Activated naive CD8-positive, alpha-beta T cell treated with anti-CD3 and anti-CD28 coated beads, Interleukin-2, amount 10 ng/mL, durations not matched to agents 7 days and 5 days (primary cell): ENCODE results near the gene CENPF. TPM values are rescaled to one million over a fixed set of nuclear protein-coding genes. Genes with fewer than 3 reads are reported as not detected.
"Not testable (repeated sequence)": the region's sequence is repeated elsewhere in the genome, so short reads cannot be mapped to it uniquely, and the experiment has no call there.

Experiments
- ATAC-seq: fragments of 150-1000 bp; cut with Tn5 transposase; one replicate; pipeline ENCODE4 v1.10.0; 2021; ENCODE audit warnings: low read depth, moderate library complexity
- POLR2A ChIA-PET: fragments of 350-600 bp; sonication (Branson Sonifier 250); formaldehyde crosslinking; loops from one replicate; lab custom pipeline; 2021; ENCODE audit warnings: antibody characterized with exemption; lab: Charles Lee
- DNase-seq: peaks from one replicate; pipeline ENCODE4 v3.0.0; 2021
- H3K27ac Mint-ChIP-seq: one replicate; pipeline ENCODE4 v1.8.0; 2022; ENCODE audit warnings: mild to moderate bottlenecking, mixed read lengths
- H3K27me3 Mint-ChIP-seq: one replicate; pipeline ENCODE4 v1.8.0; 2022; ENCODE audit warnings: mild to moderate bottlenecking, moderate library complexity, mixed read lengths
- H3K36me3 Mint-ChIP-seq: one replicate; pipeline ENCODE4 v1.8.0; 2021; ENCODE audit warnings: mild to moderate bottlenecking, mixed read lengths
- H3K4me1 Mint-ChIP-seq: one replicate; pipeline ENCODE4 v1.8.0; 2021; ENCODE audit warnings: mixed read lengths
- H3K4me3 Mint-ChIP-seq: one replicate; pipeline ENCODE4 v1.8.0; 2022; ENCODE audit warnings: mild to moderate bottlenecking, moderate library complexity, mixed read lengths
- H3K9me3 Mint-ChIP-seq: one replicate; pipeline ENCODE4 v1.8.0; 2021; ENCODE audit warnings: mixed read lengths
- total RNA-seq, 2 experiments: library from RNA; stranded (reverse); gene quantifications; one replicate each; pipeline ENCODE4 v1.2.3, GENCODE V29; 2021

The CENPF gene
- total RNA-seq, 2 experiments from 2014 or later = 127 to 137 TPM

- no peaks in the 10 kb centered on the region for H3K4me1 Mint-ChIP-seq
- H3K27ac Mint-ChIP-seq = no peak overlapping the region
- no peaks in the 10 kb centered on the region for H3K27me3 Mint-ChIP-seq
- POLR2A ChIA-PET = no interaction called here
- no peak overlapping the region for H3K4me3 Mint-ChIP-seq
- peaks cover 2% of the 10 kb centered on the region for H3K9me3 Mint-ChIP-seq
- peaks cover 60% of the 10 kb centered on the region for H3K36me3 Mint-ChIP-seq
- DNase-seq (no peak), ATAC-seq (no peak)
Measured at GRCh38 chr1:214664651-214665433, 61.8 kb downstream of the CENPF start.

GRCh38 chr1:214665606-214666110, 62.7 kb downstream of the CENPF start:
- POLR2A ChIA-PET = no interaction called here
- Mint-ChIP-seq H3K4me3 (no peak overlapping the region), H3K27ac (no peak overlapping the region), H3K4me1 (no peaks in the 10 kb centered on the region), H3K36me3 (peaks cover 64% of the 10 kb centered on the region), H3K27me3 (no peaks in the 10 kb centered on the region), H3K9me3 (peaks cover 2% of the 10 kb centered on the region)
- DNase-seq (no peak), ATAC-seq (no peak)

DNA sequence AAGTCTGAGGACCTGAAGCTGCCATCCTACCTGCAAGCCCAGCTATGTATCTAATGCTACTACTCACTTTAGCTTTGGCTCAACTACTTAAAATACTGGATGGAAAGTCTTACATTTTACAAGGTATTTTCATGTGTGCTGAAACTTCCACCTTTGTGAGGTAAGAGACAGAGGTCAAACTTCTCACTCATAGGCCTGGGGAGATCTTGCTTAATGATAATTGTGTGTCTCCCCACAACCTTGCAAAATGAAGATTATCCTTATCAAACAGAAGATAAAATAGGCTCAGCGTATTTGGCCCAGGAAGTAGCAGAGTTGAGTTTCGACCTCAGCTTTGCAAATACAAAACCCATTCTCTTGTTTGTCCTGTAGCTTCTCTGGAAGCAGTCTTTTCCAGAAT, 63.7 kb downstream of the CENPF start:
- Mint-ChIP-seq H3K9me3 (peaks cover 3% of the 10 kb centered on the region), H3K4me1 (no peaks in the 10 kb centered on the region), H3K27me3 (no peaks in the 10 kb centered on the region), H3K27ac (no peak overlapping the region), H3K36me3 (peaks cover 66% of the 10 kb centered on the region), H3K4me3 (no peak overlapping the region)
- DNase-seq = no peak
- ATAC-seq = no peak
- POLR2A ChIA-PET = no interaction called here

DNA sequence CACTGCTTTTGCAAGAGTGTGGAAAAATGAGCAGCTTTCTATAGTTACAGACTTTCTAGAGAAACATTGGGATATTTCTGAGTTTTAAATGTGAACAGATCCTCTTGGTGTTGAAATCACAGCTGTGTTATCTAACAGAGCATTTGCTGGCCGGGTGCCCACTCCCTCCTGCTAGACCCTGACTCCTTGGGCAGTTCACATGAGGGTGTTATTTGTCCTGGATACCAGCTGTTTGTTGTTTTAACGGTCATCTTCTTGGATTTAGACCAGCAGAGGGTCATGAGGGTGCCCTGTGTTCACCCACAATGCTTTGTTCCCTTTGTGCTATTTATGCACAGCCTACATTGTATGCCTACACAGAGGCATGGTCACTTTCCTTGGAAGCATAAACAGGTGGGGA, 67.1 kb downstream of the CENPF start:
- Mint-ChIP-seq H3K36me3 (peaks cover 66% of the 10 kb centered on the region), H3K4me1 (no peaks in the 10 kb centered on the region), H3K4me3 (no peak overlapping the region), H3K27me3 (no peaks in the 10 kb centered on the region), H3K27ac (no peak overlapping the region), H3K9me3 (peaks cover 5% of the 10 kb centered on the region)
- ATAC-seq (no peak), DNase-seq (no peak)
- POLR2A ChIA-PET = no interaction called here

DNA sequence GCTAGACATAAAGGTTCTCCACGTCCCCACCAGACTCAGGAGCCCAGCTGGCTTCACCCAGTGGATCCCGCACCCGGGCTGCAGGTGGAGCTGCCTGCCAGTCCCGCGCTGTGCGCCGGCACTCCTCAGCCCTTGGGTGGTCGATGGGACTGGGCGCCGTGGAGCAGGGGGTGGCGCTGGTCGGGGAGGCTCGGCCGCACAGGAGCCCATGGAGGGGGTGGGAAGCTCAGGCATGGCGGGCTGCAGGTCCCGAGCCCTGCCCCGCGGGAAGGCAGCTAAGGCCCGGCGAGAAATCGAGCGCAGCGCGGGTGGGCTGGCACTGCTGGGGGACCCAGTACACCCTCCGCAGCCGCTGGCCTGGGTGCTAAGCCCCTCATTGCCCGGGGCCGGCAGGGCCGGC, 70.0 kb downstream of the CENPF start:
- H3K4me1 Mint-ChIP-seq, H3K4me3 Mint-ChIP-seq, H3K9me3 Mint-ChIP-seq, H3K27me3 Mint-ChIP-seq, DNase-seq, H3K27ac Mint-ChIP-seq, POLR2A ChIA-PET, ATAC-seq: not testable (repeated sequence)
- peaks cover 40% of the 10 kb centered on the region for H3K36me3 Mint-ChIP-seq

GRCh38 chr1:214673576-214673975, 70.6 kb downstream of the CENPF start:
- no peaks in the 10 kb centered on the region for H3K27me3 Mint-ChIP-seq
- DNase-seq (no peak), ATAC-seq (no peak)
- peaks cover 5% of the 10 kb centered on the region for H3K9me3 Mint-ChIP-seq
- no peak overlapping the region for H3K27ac Mint-ChIP-seq
- H3K4me3 Mint-ChIP-seq = no peak overlapping the region
- POLR2A ChIA-PET = no interaction called here
- H3K36me3 Mint-ChIP-seq = peaks cover 37% of the 10 kb centered on the region
- H3K4me1 Mint-ChIP-seq = no peaks in the 10 kb centered on the region

DNA sequence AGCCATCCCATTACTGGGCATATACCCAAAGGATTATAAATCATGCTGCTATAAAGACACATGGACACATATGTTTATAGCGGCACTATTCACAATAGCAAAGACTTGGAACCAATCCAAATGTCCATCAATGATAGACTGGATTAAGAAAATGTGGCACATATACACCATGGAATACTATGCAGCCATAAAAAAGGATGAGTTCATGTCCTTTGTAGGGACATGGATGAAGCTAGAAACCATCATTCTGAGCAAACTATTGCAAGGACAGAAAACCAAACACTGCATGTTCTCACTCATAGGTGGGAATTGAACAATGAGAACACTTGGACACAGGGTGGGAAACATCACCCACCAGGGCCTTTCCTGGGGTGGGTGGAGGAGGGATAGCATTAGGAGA, 72.5 kb downstream of the CENPF start:
- H3K4me1 Mint-ChIP-seq, H3K27me3 Mint-ChIP-seq, H3K27ac Mint-ChIP-seq, DNase-seq, H3K4me3 Mint-ChIP-seq, ATAC-seq, H3K9me3 Mint-ChIP-seq, POLR2A ChIA-PET: not testable (repeated sequence)
- H3K36me3 Mint-ChIP-seq = peaks cover 28% of the 10 kb centered on the region

DNA sequence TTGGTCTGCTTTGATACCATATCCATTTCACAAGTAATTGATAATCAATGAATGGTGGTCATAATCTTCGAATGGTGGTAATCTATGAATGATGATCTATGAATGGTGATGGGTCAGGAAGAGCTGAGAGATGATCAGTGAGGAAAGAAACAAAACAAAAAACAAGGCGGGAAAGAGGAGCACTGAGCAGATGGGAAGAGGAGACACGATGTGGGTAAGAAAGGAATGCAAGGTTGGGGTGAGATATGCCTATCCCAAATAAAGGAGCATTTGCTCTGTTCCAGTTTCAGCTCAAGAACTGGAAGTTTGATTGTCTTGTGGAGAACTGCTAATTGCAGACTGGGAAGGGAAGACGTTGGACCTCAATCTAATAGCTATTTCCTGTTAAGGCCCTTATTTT, 73.8 kb downstream of the CENPF start:
- no peak for ATAC-seq
- Mint-ChIP-seq H3K27me3 (no peaks in the 10 kb centered on the region), H3K9me3 (peaks cover 2% of the 10 kb centered on the region), H3K4me3 (no peak overlapping the region), H3K27ac (no peak overlapping the region), H3K4me1 (no peaks in the 10 kb centered on the region), H3K36me3 (peaks cover 18% of the 10 kb centered on the region)
- POLR2A ChIA-PET = no interaction called here
- no peak for DNase-seq

DNA sequence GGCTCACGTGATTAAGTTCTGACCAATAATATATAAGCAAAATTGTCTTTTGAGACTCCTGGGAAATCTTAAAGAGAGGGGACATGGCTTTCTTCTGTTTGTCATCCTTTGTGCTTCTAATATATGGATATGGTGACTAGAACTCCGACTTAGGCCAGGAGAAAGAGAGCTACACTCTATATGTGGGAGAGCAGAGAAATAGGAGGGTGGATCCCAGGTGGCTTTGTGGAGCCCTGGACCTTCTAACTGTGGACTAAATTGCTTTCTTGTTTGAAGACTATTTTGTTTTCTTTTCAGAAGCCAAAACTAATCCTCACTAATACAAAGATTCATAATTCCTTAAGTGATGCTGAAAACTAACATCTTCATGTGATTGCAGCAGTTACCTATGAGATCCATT, 75.0 kb downstream of the CENPF start:
- POLR2A ChIA-PET = no interaction called here
- Mint-ChIP-seq H3K27ac (no peak overlapping the region), H3K4me3 (no peak overlapping the region), H3K4me1 (no peaks in the 10 kb centered on the region), H3K9me3 (no peaks in the 10 kb centered on the region), H3K27me3 (no peaks in the 10 kb centered on the region), H3K36me3 (peaks cover 7% of the 10 kb centered on the region)
- ATAC-seq (no peak), DNase-seq (no peak)

GRCh38 chr1:214678386-214678785, 75.4 kb downstream of the CENPF start:
- Mint-ChIP-seq H3K4me1 (no peaks in the 10 kb centered on the region), H3K27ac (no peak overlapping the region), H3K9me3 (no peaks in the 10 kb centered on the region), H3K36me3 (peaks cover 7% of the 10 kb centered on the region), H3K27me3 (no peaks in the 10 kb centered on the region), H3K4me3 (no peak overlapping the region)
- POLR2A ChIA-PET = no interaction called here
- DNase-seq (no peak), ATAC-seq (no peak)

GRCh38 chr1:214683621-214684020, 80.6 kb downstream of the CENPF start:
- Mint-ChIP-seq H3K27ac (no peak overlapping the region), H3K27me3 (no peaks in the 10 kb centered on the region), H3K36me3 (no peaks in the 10 kb centered on the region), H3K9me3 (no peaks in the 10 kb centered on the region), H3K4me3 (no peak overlapping the region), H3K4me1 (no peaks in the 10 kb centered on the region)
- no peak for DNase-seq
- POLR2A ChIA-PET = no interaction called here
- ATAC-seq = no peak

DNA sequence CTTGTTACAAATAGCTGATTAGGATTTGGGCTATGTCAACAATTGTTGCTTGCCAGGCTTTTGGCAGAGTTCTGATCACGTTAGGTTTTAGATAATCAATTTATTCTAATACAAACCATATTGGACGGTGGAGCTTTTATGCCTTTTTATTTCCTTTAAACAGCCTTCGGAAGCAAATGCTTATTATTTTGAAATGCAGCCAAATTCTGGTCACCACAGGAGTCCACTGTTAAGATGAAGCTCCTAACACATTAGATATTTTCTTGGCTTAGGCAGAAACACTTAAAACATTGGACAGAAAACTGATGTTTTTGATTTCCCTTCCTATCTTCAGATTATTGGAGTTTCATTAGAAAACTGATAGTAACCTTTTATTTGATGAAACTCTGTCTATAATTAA, 82.9 kb downstream of the CENPF start:
- no peak overlapping the region for H3K4me3 Mint-ChIP-seq
- ATAC-seq = no peak
- H3K27me3 Mint-ChIP-seq = no peaks in the 10 kb centered on the region
- DNase-seq = no peak
- POLR2A ChIA-PET = no interaction called here
- H3K4me1 Mint-ChIP-seq = no peaks in the 10 kb centered on the region
- H3K9me3 Mint-ChIP-seq = no peaks in the 10 kb centered on the region
- no peak overlapping the region for H3K27ac Mint-ChIP-seq
- no peaks in the 10 kb centered on the region for H3K36me3 Mint-ChIP-seq

DNA sequence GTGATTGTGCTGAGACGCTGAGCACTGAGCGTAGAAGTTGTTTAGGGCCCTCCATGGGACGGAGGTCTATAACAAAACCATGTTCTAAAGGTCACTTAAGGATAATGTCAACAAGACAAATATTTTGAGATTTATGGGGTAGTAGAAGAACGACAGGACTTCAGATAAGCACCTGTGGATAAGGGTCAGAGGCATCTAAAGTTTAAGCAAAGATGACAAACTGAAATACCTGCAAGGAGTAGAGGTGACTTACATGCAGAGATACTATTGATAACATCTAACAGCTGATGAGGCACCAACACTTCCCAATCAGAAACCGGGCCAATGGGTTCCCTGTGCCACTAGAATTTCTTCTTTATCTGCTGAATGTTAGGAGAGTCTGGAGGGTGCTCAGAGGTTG, 83.5 kb downstream of the CENPF start:
- Mint-ChIP-seq H3K4me3 (no peak overlapping the region), H3K9me3 (no peaks in the 10 kb centered on the region), H3K36me3 (no peaks in the 10 kb centered on the region), H3K27me3 (no peaks in the 10 kb centered on the region), H3K4me1 (no peaks in the 10 kb centered on the region), H3K27ac (no peak overlapping the region)
- ATAC-seq (no peak), DNase-seq (no peak)
- POLR2A ChIA-PET = no interaction called here

GRCh38 chr1:214688891-214689290, 85.9 kb downstream of the CENPF start:
- DNase-seq = no peak
- no peaks in the 10 kb centered on the region for H3K4me1 Mint-ChIP-seq
- POLR2A ChIA-PET = no interaction called here
- H3K9me3 Mint-ChIP-seq = peaks cover 1% of the 10 kb centered on the region
- H3K4me3 Mint-ChIP-seq = no peak overlapping the region
- H3K27me3 Mint-ChIP-seq = no peaks in the 10 kb centered on the region
- no peaks in the 10 kb centered on the region for H3K36me3 Mint-ChIP-seq
- H3K27ac Mint-ChIP-seq = no peak overlapping the region
- ATAC-seq = no peak
